ENCODE data around the gene C12orf76. TPM values are rescaled to one million over a fixed set of nuclear protein-coding genes. Genes with fewer than 3 reads are reported as not detected.

C12orf76 gene
- total and polyA plus RNA-seq, 2 of the 13 experiments (the other 11 are each of a cell fraction or from before 2014, with no cell fraction given): 15.8 to 38.4 TPM

GRCh38 chr12:110039085-110039807, 9.1 kb downstream of the C12orf76 start (continued):
- TF ChIP-seq RNF219 (CRISPR knock-in tag; IDR thresholded peaks at IDR 0.05) (no peak), ZNF414 (CRISPR knock-in tag; IDR thresholded peaks at IDR 0.05) (0 out of 2 replicates have a peak, but pooled peaks have one; percentile 25), MBNL3 (CRISPR knock-in tag; conservative IDR thresholded peaks at IDR 0.05) (no peak), ZNF3 (CRISPR knock-in tag; IDR thresholded peaks at IDR 0.05) (no peak), CTCF (CRISPR knock-in tag; IDR thresholded peaks at IDR 0.05) (no peak), TRIM22 (IDR thresholded peaks at IDR 0.05) (no peak), TMF1 (CRISPR knock-in tag; IDR thresholded peaks at IDR 0.05; ENCODE audit: low read depth) (no peak), ARNT2 (CRISPR knock-in tag; IDR thresholded peaks at IDR 0.05; ENCODE audit: low read depth) (no peak), FOXM1 (CRISPR knock-in tag; IDR thresholded peaks at IDR 0.05) (no peak), CSRNP1 (CRISPR knock-in tag; IDR thresholded peaks at IDR 0.05) (no peak; the same call in 1 of the 2 replicates), ZNF572 (CRISPR knock-in tag; IDR thresholded peaks at IDR 0.05) (no peak), CENPBD1 (CRISPR knock-in tag; IDR thresholded peaks at IDR 0.05; ENCODE audit: borderline replicate concordance, low read depth) (0 out of 2 replicates have a peak, but pooled peaks have one; percentile 49), ELF3 (CRISPR knock-in tag; IDR thresholded peaks at IDR 0.05) (peak; percentile 69; the same call in 1 of the 2 replicates), MAF1 (CRISPR knock-in tag; IDR thresholded peaks at IDR 0.05; ENCODE audit: borderline replicate concordance) (no peak), SP2 (CRISPR knock-in tag; IDR thresholded peaks at IDR 0.05) (no peak), ZNF34 (CRISPR knock-in tag; IDR thresholded peaks at IDR 0.05; ENCODE audit: borderline replicate concordance) (no peak), NFATC3 (CRISPR knock-in tag; IDR thresholded peaks at IDR 0.05) (no peak), HHEX (CRISPR knock-in tag; IDR thresholded peaks at IDR 0.05) (no peak), ZBTB39 (CRISPR knock-in tag; IDR thresholded peaks at IDR 0.05) (no peak)

Measured in HepG2 (cell line).